ENCODE measurements around the gene TRABD2B.

TRABD2B gene

GRCh38 chr1:47876587-47876963, 120.6 kb downstream of the TRABD2B start:
- no peaks in the 10 kb centered on the region for H3K4me1 ChIP-seq (ENCODE audit: insufficient read depth, poor library complexity, severe bottlenecking)
- H3K27ac ChIP-seq (ENCODE audit: poor library complexity, severe bottlenecking), result no peak overlapping the region
- no peak overlapping the region for H3K4me3 ChIP-seq (ENCODE audit: severe bottlenecking)
- DNase-seq (ENCODE audit: low spot score), result no peak
- no peaks in the 10 kb centered on the region for H3K27me3 ChIP-seq (ENCODE audit: insufficient read depth, poor library complexity, severe bottlenecking)
- H3K9me3 ChIP-seq (ENCODE audit: severe bottlenecking), result no peaks in the 10 kb centered on the region
- ATAC-seq (ENCODE audit: low read depth), result no peak
- no peaks in the 10 kb centered on the region for H3K36me3 ChIP-seq (ENCODE audit: low read depth)
- no peak for TF ChIP-seq CTCF (IDR thresholded peaks at IDR 0.05; ENCODE audit: poor library complexity, severe bottlenecking)

- Histone ChIP-seq H3K27me3 (ENCODE audit: insufficient read depth, poor library complexity, severe bottlenecking) (no peaks in the 10 kb centered on the region), H3K9me3 (ENCODE audit: severe bottlenecking) (no peaks in the 10 kb centered on the region), H3K4me1 (ENCODE audit: insufficient read depth, poor library complexity, severe bottlenecking) (no peaks in the 10 kb centered on the region), H3K27ac (ENCODE audit: poor library complexity, severe bottlenecking) (no peak overlapping the region), H3K36me3 (ENCODE audit: low read depth) (no peaks in the 10 kb centered on the region), H3K4me3 (ENCODE audit: severe bottlenecking) (no peak overlapping the region)
- TF ChIP-seq CTCF (IDR thresholded peaks at IDR 0.05; ENCODE audit: poor library complexity, severe bottlenecking), result no peak
- ATAC-seq (ENCODE audit: low read depth), result no peak
- DNase-seq (ENCODE audit: low spot score), result no peak
Measured at GRCh38 chr1:47875831-47876586, 121.2 kb downstream of the TRABD2B start.

- Histone ChIP-seq H3K27me3 (ENCODE audit: insufficient read depth, poor library complexity, severe bottlenecking) (no peaks in the 10 kb centered on the region), H3K9me3 (ENCODE audit: severe bottlenecking) (no peaks in the 10 kb centered on the region), H3K36me3 (ENCODE audit: low read depth) (no peaks in the 10 kb centered on the region), H3K27ac (ENCODE audit: poor library complexity, severe bottlenecking) (no peak overlapping the region), H3K4me1 (ENCODE audit: insufficient read depth, poor library complexity, severe bottlenecking) (no peaks in the 10 kb centered on the region), H3K4me3 (ENCODE audit: severe bottlenecking) (no peak overlapping the region)
- no peak for DNase-seq (ENCODE audit: low spot score)
- ATAC-seq (ENCODE audit: low read depth), result no peak
- no peak for TF ChIP-seq CTCF (IDR thresholded peaks at IDR 0.05; ENCODE audit: poor library complexity, severe bottlenecking)
Measured at GRCh38 chr1:47875036-47875435, 122.1 kb downstream of the TRABD2B start.

- Histone ChIP-seq H3K27me3 (ENCODE audit: insufficient read depth, poor library complexity, severe bottlenecking) (no peaks in the 10 kb centered on the region), H3K4me3 (ENCODE audit: severe bottlenecking) (no peak overlapping the region), H3K27ac (ENCODE audit: poor library complexity, severe bottlenecking) (no peak overlapping the region), H3K4me1 (ENCODE audit: insufficient read depth, poor library complexity, severe bottlenecking) (no peaks in the 10 kb centered on the region), H3K9me3 (ENCODE audit: severe bottlenecking) (no peaks in the 10 kb centered on the region), H3K36me3 (ENCODE audit: low read depth) (no peaks in the 10 kb centered on the region)
- no peak for TF ChIP-seq CTCF (IDR thresholded peaks at IDR 0.05; ENCODE audit: poor library complexity, severe bottlenecking)
- ATAC-seq (ENCODE audit: low read depth) (no peak), DNase-seq (ENCODE audit: low spot score) (no peak)
Measured at GRCh38 chr1:47873337-47873736, 123.8 kb downstream of the TRABD2B start.

- no peak overlapping the region for H3K27ac ChIP-seq (ENCODE audit: poor library complexity, severe bottlenecking)
Measured at GRCh38 chr1:47872886-47873285, 124.3 kb downstream of the TRABD2B start.

More at GRCh38 chr1:47872886-47873285, 124.3 kb downstream of the TRABD2B start:
- Histone ChIP-seq H3K9me3 (ENCODE audit: severe bottlenecking) (no peaks in the 10 kb centered on the region), H3K4me3 (ENCODE audit: severe bottlenecking) (no peak overlapping the region), H3K4me1 (ENCODE audit: insufficient read depth, poor library complexity, severe bottlenecking) (no peaks in the 10 kb centered on the region), H3K27me3 (ENCODE audit: insufficient read depth, poor library complexity, severe bottlenecking) (no peaks in the 10 kb centered on the region), H3K36me3 (ENCODE audit: low read depth) (no peaks in the 10 kb centered on the region)
- DNase-seq (ENCODE audit: low spot score) (no peak), ATAC-seq (ENCODE audit: low read depth) (no peak)
- TF ChIP-seq CTCF (IDR thresholded peaks at IDR 0.05; ENCODE audit: poor library complexity, severe bottlenecking), result no peak

All from RWPE2 (cell line).